ENCODE measurements around the gene BBS9. TPM values are rescaled to one million over a fixed set of nuclear protein-coding genes. Genes with fewer than 3 reads are reported as not detected.
A peak's percentile ranks its signal among the peaks of the same experiment; 100 is the strongest.

Gene BBS9
- total and polyA plus RNA-seq, 2 experiments from 2014 or later = 27.2 to 66.1 TPM

DNA sequence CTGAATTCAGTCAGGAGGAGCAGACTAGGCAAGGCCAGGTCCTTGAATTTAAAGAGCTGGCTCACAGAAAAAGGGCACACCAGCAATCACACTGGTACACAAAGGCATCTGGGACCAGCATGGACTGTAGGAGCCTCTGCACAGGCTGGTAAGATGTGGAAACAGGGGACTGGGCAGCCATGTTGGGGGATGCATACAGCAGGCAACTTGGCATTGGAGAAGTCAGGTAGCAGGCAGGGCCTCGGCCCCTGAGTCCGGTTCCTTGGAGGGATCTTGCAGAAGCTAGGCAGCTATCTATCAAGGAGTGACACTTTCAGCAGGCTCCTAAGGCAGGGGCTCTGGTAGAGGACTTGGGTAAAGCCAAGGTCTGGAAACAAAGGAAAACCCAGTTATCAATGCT lies 399.7 kb downstream of the BBS9 start:
- Histone ChIP-seq H3K27ac (ENCODE audit: low read depth) (no peak overlapping the region), H3K79me2 (replicated peaks; ENCODE audit: insufficient read depth) (no peaks in the 10 kb centered on the region), H3K36me3 (ENCODE audit: insufficient read depth) (no peaks in the 10 kb centered on the region), H3K4me1 (ENCODE audit: insufficient read depth) (no peaks in the 10 kb centered on the region), H4K20me1 (replicated peaks; ENCODE audit: insufficient read depth) (no peaks in the 10 kb centered on the region), H3K4me3 (no peak overlapping the region), H3K9me2 (ENCODE audit: insufficient read depth) (no peaks in the 10 kb centered on the region), H3F3A (replicated peaks; ENCODE audit: low read depth) (no peaks in the 10 kb centered on the region), H3K27me3 (ENCODE audit: insufficient read depth) (no peaks in the 10 kb centered on the region), H2AFZ (no peak overlapping the region), H3K4me2 (no peak overlapping the region)
- Mint-ChIP-seq H3K27ac (0 out of 2 replicates have a peak overlapping the region, but pooled peaks have one; percentile 24), H3K4me1 (peaks cover 12% of the 10 kb centered on the region), H3K27me3 (ENCODE audit: insufficient read depth, low read depth, poor library complexity) (peaks cover 3% of the 10 kb centered on the region), H3K9me3 (peaks cover 13% of the 10 kb centered on the region; the same call in 2 of the 3 replicates), H3K36me3 (ENCODE audit: low read depth) (peaks cover 10% of the 10 kb centered on the region; the same call in 2 of the 3 replicates), H3K4me3 (no peak overlapping the region)
- ATAC-seq (no peak), DNase-seq (ENCODE audit: low spot score) (no peak)
- TF ChIP-seq ZNF331 (CRISPR knock-in tag; IDR thresholded peaks at IDR 0.05; ENCODE audit: low read depth) (no peak), CREB1 (CRISPR knock-in tag; IDR thresholded peaks at IDR 0.05; ENCODE audit: low read depth) (no peak), JUNB (IDR thresholded peaks at IDR 0.05; ENCODE audit: unreplicated experiment) (no peak), STAT1 (IDR thresholded peaks at IDR 0.05; ENCODE audit: unreplicated experiment) (no peak), ZNF462 (CRISPR knock-in tag; IDR thresholded peaks at IDR 0.05) (no peak), CTCF (conservative IDR thresholded peaks at IDR 0.05; ENCODE audit: low read depth in 2 of 2) (no peak), POLR2AphosphoS5 (IDR thresholded peaks at IDR 0.05; ENCODE audit: low read depth) (no peak), ZNF114 (CRISPR knock-in tag; IDR thresholded peaks at IDR 0.05) (no peak), ETS1 (IDR thresholded peaks at IDR 0.05) (no peak), EZH2phosphoT487 (IDR thresholded peaks at IDR 0.05; ENCODE audit: unreplicated experiment) (no peak), NANOG (IDR thresholded peaks at IDR 0.05; ENCODE audit: borderline replicate concordance) (no peak), EZH2 (IDR thresholded peaks at IDR 0.05; ENCODE audit: low read depth, unreplicated experiment) (no peak)
- TF ChIP-seq, protein P1, sequence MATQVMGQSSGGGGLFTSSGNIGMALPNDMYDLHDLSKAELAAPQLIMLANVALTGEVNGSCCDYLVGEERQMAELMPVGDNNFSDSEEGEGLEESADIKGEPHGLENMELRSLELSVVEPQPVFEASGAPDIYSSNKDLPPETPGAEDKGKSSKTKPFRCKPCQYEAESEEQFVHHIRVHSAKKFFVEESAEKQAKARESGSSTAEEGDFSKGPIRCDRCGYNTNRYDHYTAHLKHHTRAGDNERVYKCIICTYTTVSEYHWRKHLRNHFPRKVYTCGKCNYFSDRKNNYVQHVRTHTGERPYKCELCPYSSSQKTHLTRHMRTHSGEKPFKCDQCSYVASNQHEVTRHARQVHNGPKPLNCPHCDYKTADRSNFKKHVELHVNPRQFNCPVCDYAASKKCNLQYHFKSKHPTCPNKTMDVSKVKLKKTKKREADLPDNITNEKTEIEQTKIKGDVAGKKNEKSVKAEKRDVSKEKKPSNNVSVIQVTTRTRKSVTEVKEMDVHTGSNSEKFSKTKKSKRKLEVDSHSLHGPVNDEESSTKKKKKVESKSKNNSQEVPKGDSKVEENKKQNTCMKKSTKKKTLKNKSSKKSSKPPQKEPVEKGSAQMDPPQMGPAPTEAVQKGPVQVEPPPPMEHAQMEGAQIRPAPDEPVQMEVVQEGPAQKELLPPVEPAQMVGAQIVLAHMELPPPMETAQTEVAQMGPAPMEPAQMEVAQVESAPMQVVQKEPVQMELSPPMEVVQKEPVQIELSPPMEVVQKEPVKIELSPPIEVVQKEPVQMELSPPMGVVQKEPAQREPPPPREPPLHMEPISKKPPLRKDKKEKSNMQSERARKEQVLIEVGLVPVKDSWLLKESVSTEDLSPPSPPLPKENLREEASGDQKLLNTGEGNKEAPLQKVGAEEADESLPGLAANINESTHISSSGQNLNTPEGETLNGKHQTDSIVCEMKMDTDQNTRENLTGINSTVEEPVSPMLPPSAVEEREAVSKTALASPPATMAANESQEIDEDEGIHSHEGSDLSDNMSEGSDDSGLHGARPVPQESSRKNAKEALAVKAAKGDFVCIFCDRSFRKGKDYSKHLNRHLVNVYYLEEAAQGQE (IDR thresholded peaks at IDR 0.05; ENCODE audit: unreplicated experiment) = no peak

Measured in GM23338 (cell line).